SK-N-SH (cell line): ENCODE data around the gene PLVAP.

Experiments
- CTCF ChIP-seq: fragments of 200-600 bp; sonication (generic); IDR thresholded peaks from 2 replicates; pipeline ENCODE4 v1.6.1; 2017; ENCODE audit warnings: antibody characterized with exemption, mild to moderate bottlenecking, moderate library complexity
- IRF3 ChIP-seq: fragments of 150-350 bp; IDR thresholded peaks from 2 replicates; pipeline ENCODE4 v1.6.1; 2016; ENCODE audit warnings: mild to moderate bottlenecking, low read depth, low read length
- TAF1 ChIP-seq: IDR thresholded peaks from 2 replicates; pipeline ENCODE4 v1.6.1; 2012; ENCODE audit warnings: low read depth, mild to moderate bottlenecking, low read length, moderate library complexity, borderline replicate concordance

- no peak for TF ChIP-seq CTCF
- peak; percentile 53 for TF ChIP-seq TAF1
- no peak; the same call in 1 of the 2 replicates for TF ChIP-seq IRF3
These were observed 42.7 kb upstream of the PLVAP start, which contains the start of gene MVB12A for GRCh38 chr19:17419621-17420474.
